ENCODE data around the gene WDR33.

- TF ChIP-seq CTCF (IDR thresholded peaks at IDR 0.05) (no peak), POLR2A (IDR thresholded peaks at IDR 0.05) (no peak), EP300 (IDR thresholded peaks at IDR 0.05) (no peak)
Observed at GRCh38 chr2:127834951-127835350, 24.0 kb upstream of the WDR33 start.
